ENCODE data around the gene ST8SIA2. TPM values are rescaled to one million over a fixed set of nuclear protein-coding genes. Genes with fewer than 3 reads are reported as not detected.

ST8SIA2 gene
- total RNA-seq, 2 donors from 2014 or later: 0.73 to 2.3 TPM

DNA sequence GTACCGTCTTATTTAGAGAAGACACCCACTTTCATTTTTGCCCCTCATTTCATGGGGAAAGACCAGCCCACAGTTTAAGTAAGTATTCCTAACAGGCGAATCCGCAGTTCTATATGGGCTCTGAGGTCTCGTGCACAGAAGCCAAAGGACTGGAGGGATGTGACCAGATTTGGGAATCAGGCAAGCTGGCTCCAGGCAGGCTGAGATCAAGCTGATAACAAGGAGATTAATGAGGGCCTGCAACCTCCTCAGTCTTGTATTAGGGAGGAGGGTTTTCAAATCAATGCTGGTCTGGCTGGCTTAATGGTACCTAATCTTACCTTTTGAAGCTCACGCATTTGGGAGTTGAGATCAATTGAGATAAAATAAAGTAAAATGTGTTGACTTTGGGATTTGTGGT is 15.3 kb downstream of the ST8SIA2 start:
- Histone ChIP-seq H3K36me3 (no peaks in the 10 kb centered on the region), H3K27me3 (replicated peaks; ENCODE audit: insufficient read depth) (no peaks in the 10 kb centered on the region), H3K4me1 (replicated peaks) (no peaks in the 10 kb centered on the region), H3K27ac (no peak overlapping the region), H3K4me3 (no peak overlapping the region), H3K9me3 (no peaks in the 10 kb centered on the region)
- 84% methylated on average over 5 of the region's 5 CpGs for WGBS
- intact Hi-C loops (cut with DNase I): no loop called here
- no peak for TF ChIP-seq POLR2A (IDR thresholded peaks at IDR 0.05)
- TF ChIP-seq, protein P1, sequence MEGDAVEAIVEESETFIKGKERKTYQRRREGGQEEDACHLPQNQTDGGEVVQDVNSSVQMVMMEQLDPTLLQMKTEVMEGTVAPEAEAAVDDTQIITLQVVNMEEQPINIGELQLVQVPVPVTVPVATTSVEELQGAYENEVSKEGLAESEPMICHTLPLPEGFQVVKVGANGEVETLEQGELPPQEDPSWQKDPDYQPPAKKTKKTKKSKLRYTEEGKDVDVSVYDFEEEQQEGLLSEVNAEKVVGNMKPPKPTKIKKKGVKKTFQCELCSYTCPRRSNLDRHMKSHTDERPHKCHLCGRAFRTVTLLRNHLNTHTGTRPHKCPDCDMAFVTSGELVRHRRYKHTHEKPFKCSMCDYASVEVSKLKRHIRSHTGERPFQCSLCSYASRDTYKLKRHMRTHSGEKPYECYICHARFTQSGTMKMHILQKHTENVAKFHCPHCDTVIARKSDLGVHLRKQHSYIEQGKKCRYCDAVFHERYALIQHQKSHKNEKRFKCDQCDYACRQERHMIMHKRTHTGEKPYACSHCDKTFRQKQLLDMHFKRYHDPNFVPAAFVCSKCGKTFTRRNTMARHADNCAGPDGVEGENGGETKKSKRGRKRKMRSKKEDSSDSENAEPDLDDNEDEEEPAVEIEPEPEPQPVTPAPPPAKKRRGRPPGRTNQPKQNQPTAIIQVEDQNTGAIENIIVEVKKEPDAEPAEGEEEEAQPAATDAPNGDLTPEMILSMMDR (IDR thresholded peaks at IDR 0.05): no peak
- TF ChIP-seq POLR2AphosphoS5 (IDR thresholded peaks at IDR 0.05): no peak
- DNase-seq (ENCODE audit: low spot score): no peak

DNA sequence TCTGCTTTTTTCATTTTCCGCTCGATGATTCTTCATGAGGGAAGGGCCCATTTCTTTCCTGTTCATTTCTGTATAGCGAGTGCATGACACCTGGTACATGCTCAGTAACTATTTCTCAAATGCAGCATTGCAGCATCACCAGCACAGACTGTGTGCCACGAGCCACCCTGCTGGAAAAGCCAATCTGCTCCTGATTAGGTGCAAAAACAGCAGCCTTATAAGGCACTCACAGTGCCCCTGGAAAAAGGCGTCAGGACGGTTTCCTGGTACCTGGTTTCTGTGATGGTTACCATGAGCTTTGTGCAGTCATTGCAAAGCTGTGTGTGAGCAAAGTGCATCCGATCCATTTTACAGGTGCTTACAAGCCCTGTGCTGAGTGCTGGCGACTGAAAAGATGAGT is 15.8 kb downstream of the ST8SIA2 start:
- H3K4me1 ChIP-seq (replicated peaks): no peaks in the 10 kb centered on the region
- WGBS: 88% methylated on average over 8 of the region's 8 CpGs
- intact Hi-C loops (cut with DNase I): no loop called here
- no peaks in the 10 kb centered on the region for H3K27me3 ChIP-seq (replicated peaks; ENCODE audit: insufficient read depth)
- no peak for DNase-seq (ENCODE audit: low spot score)
- TF ChIP-seq POLR2A (IDR thresholded peaks at IDR 0.05) (no peak), POLR2AphosphoS5 (IDR thresholded peaks at IDR 0.05) (no peak)
- TF ChIP-seq, protein P1 (IDR thresholded peaks at IDR 0.05): no peak
- no peaks in the 10 kb centered on the region for H3K9me3 ChIP-seq
- H3K27ac ChIP-seq: no peak overlapping the region
- no peak overlapping the region for H3K4me3 ChIP-seq
- H3K36me3 ChIP-seq: no peaks in the 10 kb centered on the region

DNA sequence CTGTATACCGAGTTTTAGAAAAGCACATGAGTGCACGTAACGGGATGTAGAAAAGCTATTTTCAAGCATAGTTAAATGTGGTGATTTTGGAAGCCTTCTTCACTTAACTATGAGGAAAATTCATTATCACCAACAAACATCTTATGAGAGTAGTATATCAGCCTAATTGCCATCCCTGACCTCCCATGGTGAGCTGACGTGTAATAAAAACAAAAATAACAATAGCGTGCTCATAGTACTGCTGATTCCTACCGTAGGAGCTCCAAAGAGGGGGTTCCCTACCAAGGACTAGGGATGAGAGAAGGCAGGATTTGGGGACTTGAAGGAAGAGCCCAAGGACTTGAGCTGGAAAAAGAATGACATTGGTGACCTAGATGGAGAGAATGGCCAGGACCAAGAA is 16.9 kb downstream of the ST8SIA2 start:
- Histone ChIP-seq H3K27ac (no peak overlapping the region), H3K4me3 (no peak overlapping the region), H3K27me3 (replicated peaks; ENCODE audit: insufficient read depth) (no peaks in the 10 kb centered on the region), H3K4me1 (replicated peaks) (no peaks in the 10 kb centered on the region), H3K9me3 (no peaks in the 10 kb centered on the region), H3K36me3 (no peaks in the 10 kb centered on the region)
- DNase-seq (ENCODE audit: low spot score): no peak
- 95% methylated on average over 6 of the region's 6 CpGs for WGBS
- intact Hi-C loops (cut with DNase I): no loop called here
- TF ChIP-seq, protein P1 (IDR thresholded peaks at IDR 0.05): no peak

DNA sequence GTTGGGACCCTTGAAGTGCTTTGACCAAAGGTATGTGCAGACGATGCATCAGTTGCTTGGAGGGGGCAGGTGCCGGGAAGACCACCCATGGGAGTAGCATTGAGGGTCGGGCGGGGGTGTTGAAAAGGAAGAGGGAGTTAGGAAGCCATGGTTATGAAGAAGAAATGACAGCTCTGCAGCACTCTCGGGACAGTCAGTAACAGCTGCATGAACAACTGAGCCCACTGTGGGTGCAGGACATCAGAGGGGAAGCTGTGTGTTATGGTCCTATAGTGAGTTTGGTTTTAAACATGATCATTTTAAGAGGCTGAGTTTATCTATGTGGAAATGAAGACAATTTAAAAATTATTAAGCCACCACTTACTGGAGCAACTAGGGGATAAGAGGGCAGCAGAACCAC is 17.6 kb downstream of the ST8SIA2 start:
- no peak for DNase-seq (ENCODE audit: low spot score)
- WGBS: 93% methylated on average over 5 of the region's 5 CpGs

DNA sequence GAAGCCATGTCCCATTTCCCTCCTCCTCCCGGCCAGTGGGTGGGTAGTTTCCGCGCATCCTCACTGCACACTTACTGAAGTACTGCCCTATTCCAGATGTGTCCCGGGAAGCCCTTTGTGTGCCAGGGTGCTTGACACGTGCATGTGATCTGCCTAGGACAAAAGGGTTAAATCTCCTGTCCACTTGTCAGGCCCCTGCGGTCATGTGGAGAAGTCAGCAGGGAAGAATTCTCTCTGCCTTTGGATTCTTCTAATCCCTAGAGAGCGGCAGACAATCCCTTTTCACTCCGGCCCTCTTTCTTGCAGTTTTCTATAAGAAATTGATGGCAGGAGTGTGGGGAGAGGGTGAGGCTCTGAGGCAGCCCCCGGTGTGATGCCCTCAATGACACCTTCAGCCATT is 19.8 kb downstream of the ST8SIA2 start:
- 68% methylated on average over 9 of the region's 9 CpGs for WGBS
- no peak for DNase-seq (ENCODE audit: low spot score)
- intact Hi-C loops (cut with DNase I): no loop called here

More for the DNA sequence above, 17.6 kb downstream of the ST8SIA2 start:
- TF ChIP-seq, protein P1 (IDR thresholded peaks at IDR 0.05): no peak
- TF ChIP-seq POLR2AphosphoS5 (IDR thresholded peaks at IDR 0.05): no peak
- no peak for TF ChIP-seq POLR2A (IDR thresholded peaks at IDR 0.05)
- Histone ChIP-seq H3K36me3 (no peaks in the 10 kb centered on the region), H3K4me3 (no peak overlapping the region), H3K4me1 (replicated peaks) (no peaks in the 10 kb centered on the region), H3K9me3 (no peaks in the 10 kb centered on the region), H3K27ac (no peak overlapping the region), H3K27me3 (replicated peaks; ENCODE audit: insufficient read depth) (no peaks in the 10 kb centered on the region)
- intact Hi-C loops (cut with DNase I): no loop called here

More for the DNA sequence above, 19.8 kb downstream of the ST8SIA2 start:
- Histone ChIP-seq H3K4me1 (replicated peaks) (no peaks in the 10 kb centered on the region), H3K4me3 (no peak overlapping the region), H3K27ac (no peak overlapping the region), H3K36me3 (no peaks in the 10 kb centered on the region), H3K27me3 (replicated peaks; ENCODE audit: insufficient read depth) (no peaks in the 10 kb centered on the region), H3K9me3 (no peaks in the 10 kb centered on the region)
- TF ChIP-seq POLR2AphosphoS5 (IDR thresholded peaks at IDR 0.05): no peak
- no peak for TF ChIP-seq POLR2A (IDR thresholded peaks at IDR 0.05)
- TF ChIP-seq, protein P1 (IDR thresholded peaks at IDR 0.05): no peak
